GM12873 (cell line): ENCODE results near the gene PRDX5.

Source experiments
- TF ChIP-seq, protein P1 (sequence below): IDR thresholded peaks from 2 replicates; pipeline ENCODE4 v1.5.1; 2012; ENCODE audit warnings: low read depth, mild to moderate bottlenecking, moderate library complexity, low read length, control low read depth; ENCODE audit not compliant: insufficient read depth; ENCODE audit errors: missing control alignments

Gene PRDX5

DNA sequence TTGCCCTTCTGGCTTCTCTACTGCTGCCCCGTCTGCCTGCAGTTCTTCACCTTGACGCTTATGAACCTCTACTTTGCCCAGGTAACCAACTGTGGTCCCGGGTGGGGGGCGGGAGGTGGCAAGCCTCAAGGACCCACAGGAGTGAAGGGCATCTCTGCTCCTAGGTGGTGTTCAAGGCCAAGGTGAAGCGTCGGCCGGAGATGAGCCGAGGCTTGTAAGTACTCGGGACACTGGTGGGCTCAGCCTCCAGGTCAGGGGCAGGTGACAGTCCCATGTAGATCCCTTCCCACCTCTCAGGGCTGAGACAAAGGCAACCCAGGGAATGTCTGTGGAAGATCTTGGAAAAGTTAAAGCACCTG lies 31.1 kb upstream of the PRDX5 start:
- TF ChIP-seq, protein P1, sequence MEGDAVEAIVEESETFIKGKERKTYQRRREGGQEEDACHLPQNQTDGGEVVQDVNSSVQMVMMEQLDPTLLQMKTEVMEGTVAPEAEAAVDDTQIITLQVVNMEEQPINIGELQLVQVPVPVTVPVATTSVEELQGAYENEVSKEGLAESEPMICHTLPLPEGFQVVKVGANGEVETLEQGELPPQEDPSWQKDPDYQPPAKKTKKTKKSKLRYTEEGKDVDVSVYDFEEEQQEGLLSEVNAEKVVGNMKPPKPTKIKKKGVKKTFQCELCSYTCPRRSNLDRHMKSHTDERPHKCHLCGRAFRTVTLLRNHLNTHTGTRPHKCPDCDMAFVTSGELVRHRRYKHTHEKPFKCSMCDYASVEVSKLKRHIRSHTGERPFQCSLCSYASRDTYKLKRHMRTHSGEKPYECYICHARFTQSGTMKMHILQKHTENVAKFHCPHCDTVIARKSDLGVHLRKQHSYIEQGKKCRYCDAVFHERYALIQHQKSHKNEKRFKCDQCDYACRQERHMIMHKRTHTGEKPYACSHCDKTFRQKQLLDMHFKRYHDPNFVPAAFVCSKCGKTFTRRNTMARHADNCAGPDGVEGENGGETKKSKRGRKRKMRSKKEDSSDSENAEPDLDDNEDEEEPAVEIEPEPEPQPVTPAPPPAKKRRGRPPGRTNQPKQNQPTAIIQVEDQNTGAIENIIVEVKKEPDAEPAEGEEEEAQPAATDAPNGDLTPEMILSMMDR: no peak

DNA sequence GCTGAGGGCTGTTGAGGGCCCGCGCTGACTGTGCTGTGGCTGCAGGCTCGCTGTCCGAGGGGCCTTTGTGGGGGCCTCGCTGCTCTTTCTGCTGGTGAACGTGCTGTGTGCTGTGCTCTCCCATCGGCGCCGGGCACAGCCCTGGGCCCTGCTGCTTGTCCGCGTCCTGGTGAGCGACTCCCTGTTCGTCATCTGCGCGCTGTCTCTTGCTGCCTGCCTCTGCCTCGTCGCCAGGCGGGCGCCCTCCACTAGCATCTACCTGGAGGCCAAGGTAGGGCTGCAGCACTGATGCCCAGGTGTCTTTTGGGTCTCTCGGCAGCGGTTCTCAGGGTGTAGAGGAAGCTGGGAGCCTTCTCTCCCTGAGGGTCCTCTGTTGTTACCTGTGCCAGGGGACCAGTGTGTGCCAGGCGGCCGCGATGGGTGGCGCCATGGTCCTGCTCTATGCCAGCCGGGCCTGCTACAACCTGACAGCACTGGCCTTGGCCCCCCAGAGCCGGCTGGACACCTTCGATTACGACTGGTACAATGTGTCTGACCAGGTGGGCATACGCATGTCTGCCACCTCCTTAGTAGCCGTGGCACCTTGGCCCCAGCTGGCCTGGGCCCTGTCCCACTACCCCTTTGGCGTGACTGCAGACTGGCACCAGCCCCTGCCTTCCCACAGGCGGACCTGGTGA lies 30.1 kb upstream of the PRDX5 start:
- TF ChIP-seq, protein P1: no peak

DNA sequence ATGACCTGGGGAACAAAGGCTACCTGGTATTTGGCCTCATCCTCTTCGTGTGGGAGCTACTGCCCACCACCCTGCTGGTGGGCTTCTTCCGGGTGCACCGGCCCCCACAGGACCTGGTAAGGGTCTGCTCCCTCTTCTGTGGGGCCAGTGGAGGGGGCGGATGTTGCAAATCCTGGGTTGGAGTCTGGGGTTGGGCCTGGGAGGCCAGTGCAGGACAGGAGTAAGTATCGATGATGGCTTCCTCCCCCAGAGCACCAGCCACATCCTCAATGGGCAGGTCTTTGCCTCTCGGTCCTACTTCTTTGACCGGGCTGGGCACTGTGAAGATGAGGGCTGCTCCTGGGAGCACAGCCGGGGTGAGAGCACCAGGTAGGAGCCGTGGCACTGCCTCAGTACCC lies 29.6 kb upstream of the PRDX5 start:
- TF ChIP-seq, protein P1: no peak

DNA sequence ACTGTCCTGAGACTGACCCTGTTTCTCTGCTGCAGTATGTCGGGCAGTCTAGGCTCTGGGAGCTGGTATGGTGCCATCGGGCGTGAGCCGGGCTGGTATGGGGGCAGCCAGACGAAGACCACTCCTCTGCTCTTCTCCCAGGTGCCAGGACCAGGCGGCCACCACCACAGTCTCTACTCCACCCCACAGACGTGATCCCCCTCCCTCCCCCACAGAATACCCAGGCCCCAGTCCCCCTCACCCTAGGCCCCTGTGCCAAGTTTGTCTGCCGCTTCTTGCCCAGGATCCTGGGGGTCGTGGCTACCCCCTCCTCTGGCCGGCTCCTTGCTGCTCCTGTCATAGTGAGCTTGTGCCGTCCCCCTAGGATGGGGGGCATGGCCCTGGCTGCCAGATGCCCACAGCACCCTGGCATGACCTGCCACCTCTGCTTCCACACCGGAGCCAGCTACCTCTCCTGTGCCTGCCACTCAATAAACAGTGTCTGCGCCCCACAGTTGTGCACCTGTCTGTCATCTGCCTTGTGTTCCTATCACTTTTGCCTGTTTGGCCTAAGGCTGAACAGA lies 28.8 kb upstream of the PRDX5 start:
- TF ChIP-seq, protein P1: no peak

DNA sequence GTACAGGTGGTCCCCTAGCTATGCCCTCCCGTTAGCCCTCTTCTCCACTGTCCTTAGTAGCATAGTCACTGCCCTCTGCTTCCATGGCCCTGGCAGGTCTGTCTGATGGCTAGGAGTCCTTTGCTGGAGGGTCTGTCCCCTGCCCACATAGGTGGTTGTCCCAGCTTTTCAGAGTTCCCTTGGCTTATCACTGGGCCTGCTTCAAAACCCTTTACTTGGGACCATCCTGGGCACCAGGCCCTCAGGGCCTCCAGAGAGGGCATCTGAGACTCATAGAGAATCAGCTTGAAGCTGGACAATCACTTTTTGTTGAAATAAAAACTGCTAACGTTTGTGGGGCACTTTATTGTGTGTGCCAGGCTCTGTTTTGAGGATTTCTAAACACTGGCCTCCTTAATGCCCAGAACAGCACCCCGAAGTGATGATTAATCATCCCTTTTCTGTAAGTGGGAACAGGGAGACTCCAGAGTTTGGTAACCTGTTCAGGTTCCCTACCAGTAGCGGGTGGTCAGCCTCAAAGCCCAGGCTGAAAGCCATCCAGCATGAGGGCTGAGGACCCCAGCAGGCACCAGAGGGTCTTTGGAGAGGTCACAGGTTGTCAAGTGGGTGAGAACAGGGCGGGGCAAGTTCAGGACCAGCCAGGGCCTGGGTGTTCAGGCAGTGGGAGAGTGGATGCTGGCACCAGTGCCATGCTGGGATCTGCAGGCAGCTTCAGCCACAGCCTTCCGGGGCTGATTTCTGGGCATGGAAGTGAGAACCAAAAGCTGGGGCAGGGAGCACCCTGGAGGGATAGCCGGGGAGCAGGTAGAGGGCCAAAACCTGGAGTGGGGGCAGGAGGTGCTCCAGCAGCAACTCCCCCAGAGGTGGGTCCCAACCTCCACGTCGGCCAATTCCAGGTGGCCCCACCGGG lies 27.3 kb upstream of the PRDX5 start:
- TF ChIP-seq, protein P1: no peak

DNA sequence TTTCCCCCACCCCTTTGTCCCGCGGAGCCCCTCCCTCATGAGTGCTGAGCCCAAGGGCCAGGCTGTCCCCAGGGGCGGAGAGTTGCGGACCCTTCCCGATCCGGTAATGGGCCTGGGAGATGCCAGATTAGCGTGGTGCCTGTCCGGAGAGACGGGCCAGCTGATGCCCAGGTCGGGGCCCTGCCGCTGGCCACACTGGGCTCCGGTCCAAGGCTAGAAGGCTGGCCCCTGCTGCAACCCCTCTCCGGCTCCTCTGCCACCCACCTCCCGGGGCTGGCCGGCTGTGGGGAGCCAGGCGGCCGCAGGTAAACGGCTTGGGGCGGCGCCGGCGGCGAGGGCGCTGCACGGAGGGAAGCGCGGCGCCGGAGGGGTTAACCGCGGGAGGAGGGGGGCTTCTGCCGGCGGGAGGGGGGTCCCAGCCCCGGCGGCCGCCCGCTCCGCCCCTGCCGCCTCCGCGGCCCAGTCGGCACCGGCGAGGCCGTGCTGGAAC lies 26.6 kb upstream of the PRDX5 start, which contains the start of gene KCNK4:
Gene KCNK4, plus strand, starts transcription at position 41 of the 490 bp plus-strand sequence. CDS start 1,717 bp downstream, outside the sequence.
- TF ChIP-seq, protein P1: no peak

DNA sequence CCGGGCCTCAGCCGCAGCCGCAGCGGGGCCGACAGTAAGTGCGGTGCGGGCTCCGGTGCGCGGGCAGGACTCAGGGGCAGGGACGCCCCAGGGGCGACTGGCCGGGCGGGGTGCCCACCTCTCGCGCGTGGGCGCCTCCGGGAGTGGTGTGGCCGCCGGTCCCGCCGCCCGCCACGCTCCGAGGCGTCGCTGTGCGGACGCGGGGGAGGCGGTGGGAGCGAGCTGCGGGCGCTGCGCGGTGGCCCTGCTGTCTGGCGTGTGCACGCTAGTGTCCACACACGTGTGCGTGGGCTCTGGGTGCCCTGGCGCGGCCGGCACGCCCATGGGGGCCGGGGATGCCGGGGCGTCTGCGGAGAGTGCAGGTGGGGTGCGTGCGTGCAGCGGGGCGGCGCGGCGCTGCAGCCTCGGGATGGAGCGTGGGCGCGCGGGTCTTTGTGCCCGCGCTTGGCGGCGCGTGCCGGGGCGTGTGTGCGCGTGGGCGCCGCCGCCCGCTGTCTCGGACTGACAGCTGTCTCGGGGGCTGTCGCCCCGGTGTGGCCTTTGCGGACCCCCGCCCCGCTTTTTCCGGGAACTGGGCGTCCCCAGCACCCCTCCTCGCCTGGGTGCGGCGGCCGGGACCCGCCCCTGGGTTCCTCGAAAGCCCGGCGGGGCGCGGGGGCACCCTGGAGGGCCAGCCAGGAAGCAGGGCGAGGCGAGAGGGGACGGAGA lies 26.0 kb upstream of the PRDX5 start:
- TF ChIP-seq, protein P1: no peak
